ENCODE measurements around the gene NBAS. TPM values are rescaled to one million over a fixed set of nuclear protein-coding genes. Genes with fewer than 3 reads are reported as not detected.

The NBAS gene
- total and polyA plus RNA-seq, 9 of the 15 experiments (the other 6 are each of a cell fraction or from before 2014, with no cell fraction given): 15.3 to 94.4 (median 69.9) TPM

GRCh38 chr2:15521641-15522181 is 39.4 kb downstream of the NBAS start:
- DNase-seq (ENCODE audit: extremely low read depth in 1 of 4, low spot score in 3 of 4): no peak
- H3K9me1 ChIP-seq (ENCODE audit: control insufficient read depth, insufficient read depth, low read length): no peaks in the 10 kb centered on the region
- H3K79me2 ChIP-seq (ENCODE audit: control insufficient read depth, insufficient read depth, low read length): peaks cover 7% of the 10 kb centered on the region; the same call in 2 of the 3 replicates
- no peak for ATAC-seq
- FAIRE-seq: no peak
- H3K36me3 ChIP-seq (ENCODE audit: control insufficient read depth, insufficient read depth, low read length): peaks cover 80% of the 10 kb centered on the region
- no peaks in the 10 kb centered on the region for H3K27me3 ChIP-seq (ENCODE audit: control insufficient read depth in 2 of 2, insufficient read depth in 2 of 2, low read length in 2 of 2)
- H4K20me1 ChIP-seq (replicated peaks; ENCODE audit: control insufficient read depth, insufficient read depth, low read length): no peaks in the 10 kb centered on the region
- H3K9ac ChIP-seq (ENCODE audit: insufficient read depth in 1 of 2, low read depth in 2 of 2, low read length in 2 of 2): no peak overlapping the region
- H3K4me1 ChIP-seq (replicated peaks in 1 of 2; ENCODE audit: control insufficient read depth in 2 of 2, insufficient read depth in 2 of 2, low read length in 2 of 2): no peaks in the 10 kb centered on the region
- no TSS peak for BruUV-seq (replicated peaks)
- H3K27ac ChIP-seq (ENCODE audit: extremely low read depth, low read depth, low read length): no peak overlapping the region
- H3K9me3 ChIP-seq (replicated peaks; ENCODE audit: control insufficient read depth, insufficient read depth, low read depth, low read length): no peaks in the 10 kb centered on the region
- CTCF ChIA-PET (ENCODE audit: low intra/inter-chr PET ratio): no interaction called here
- in situ Hi-C loops (cut with MboI): no loop called here
- no peak overlapping the region for H3K4me3 ChIP-seq
- 81% methylated on average over 2 of the region's 2 CpGs for WGBS (ENCODE audit: insufficient coverage, low coverage, missing lambda C conversion rate)
- intact Hi-C loops (cut with micrococcal nuclease): no loop called here
- H2AFZ ChIP-seq (ENCODE audit: low read depth, low read length): no peak overlapping the region
- POLR2A ChIA-PET: interaction anchor here (1.7 kb wide), 1 partner anchor 9 kb away, joined by 3 read pairs; no protein-coding TSS in a partner anchor
- no peak overlapping the region for H3K4me2 ChIP-seq (ENCODE audit: insufficient read depth, low read length)
- TF ChIP-seq BHLHE40 (IDR thresholded peaks at IDR 0.05; ENCODE audit: low read length) (no peak), USF1 (CRISPR knock-in tag; IDR thresholded peaks at IDR 0.05) (no peak), L3MBTL2 (IDR thresholded peaks at IDR 0.05) (no peak), ZNF778 (CRISPR knock-in tag; IDR thresholded peaks at IDR 0.05) (no peak), HES1 (IDR thresholded peaks at IDR 0.05; ENCODE audit: low read depth) (no peak), ZFX (CRISPR knock-in tag; IDR thresholded peaks at IDR 0.05) (no peak), MLX (CRISPR knock-in tag; conservative IDR thresholded peaks at IDR 0.05) (no peak), HMGN3 (IDR thresholded peaks at IDR 0.05; ENCODE audit: borderline replicate concordance, extremely low read depth, insufficient read length, low read depth, low read length) (no peak), VEZF1 (CRISPR knock-in tag; IDR thresholded peaks at IDR 0.05) (no peak), PML (IDR thresholded peaks at IDR 0.05; ENCODE audit: low read length) (no peak), ZNF384 (IDR thresholded peaks at IDR 0.05; ENCODE audit: low read depth, low read length) (no peak), HBP1 (CRISPR knock-in tag; IDR thresholded peaks at IDR 0.05) (no peak), DMBX1 (CRISPR knock-in tag; IDR thresholded peaks at IDR 0.05; ENCODE audit: borderline replicate concordance) (no peak), HDAC8 (tag; IDR thresholded peaks at IDR 0.05) (no peak), ZHX1 (conservative IDR thresholded peaks at IDR 0.05; ENCODE audit: low read length) (no peak)

All from K562 (cell line).